Measurements from ENCODE around the gene NRP2.

DNA sequence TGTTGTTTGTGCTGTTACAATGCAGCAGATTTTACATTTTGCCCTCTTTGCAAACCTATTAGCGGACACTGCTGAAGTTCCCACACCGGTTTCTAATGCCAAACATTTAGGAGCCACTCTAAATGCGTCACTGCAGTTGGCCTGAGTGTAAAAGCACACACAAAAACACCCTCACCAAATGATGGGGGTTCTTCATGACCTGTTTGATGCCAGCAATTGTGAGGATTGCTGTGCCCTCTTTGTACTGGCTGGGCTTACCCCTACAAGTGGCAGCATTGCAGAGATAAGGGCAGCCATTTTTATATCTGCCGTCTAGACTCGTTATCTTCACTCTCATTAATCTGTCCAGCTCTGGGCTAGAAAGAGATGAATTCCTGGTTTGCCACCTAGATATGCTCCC lies 85.3 kb downstream of the NRP2 start:
- TF ChIP-seq, protein P1, sequence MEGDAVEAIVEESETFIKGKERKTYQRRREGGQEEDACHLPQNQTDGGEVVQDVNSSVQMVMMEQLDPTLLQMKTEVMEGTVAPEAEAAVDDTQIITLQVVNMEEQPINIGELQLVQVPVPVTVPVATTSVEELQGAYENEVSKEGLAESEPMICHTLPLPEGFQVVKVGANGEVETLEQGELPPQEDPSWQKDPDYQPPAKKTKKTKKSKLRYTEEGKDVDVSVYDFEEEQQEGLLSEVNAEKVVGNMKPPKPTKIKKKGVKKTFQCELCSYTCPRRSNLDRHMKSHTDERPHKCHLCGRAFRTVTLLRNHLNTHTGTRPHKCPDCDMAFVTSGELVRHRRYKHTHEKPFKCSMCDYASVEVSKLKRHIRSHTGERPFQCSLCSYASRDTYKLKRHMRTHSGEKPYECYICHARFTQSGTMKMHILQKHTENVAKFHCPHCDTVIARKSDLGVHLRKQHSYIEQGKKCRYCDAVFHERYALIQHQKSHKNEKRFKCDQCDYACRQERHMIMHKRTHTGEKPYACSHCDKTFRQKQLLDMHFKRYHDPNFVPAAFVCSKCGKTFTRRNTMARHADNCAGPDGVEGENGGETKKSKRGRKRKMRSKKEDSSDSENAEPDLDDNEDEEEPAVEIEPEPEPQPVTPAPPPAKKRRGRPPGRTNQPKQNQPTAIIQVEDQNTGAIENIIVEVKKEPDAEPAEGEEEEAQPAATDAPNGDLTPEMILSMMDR (IDR thresholded peaks at IDR 0.05), result no peak
- no peak for TF ChIP-seq EZH2 (IDR thresholded peaks at IDR 0.05; ENCODE audit: borderline replicate concordance, insufficient read depth, low read depth, low read length, poor library complexity, severe bottlenecking)

Measured in B cell (primary cell).